A549 (cell line): ENCODE results near the gene PTPRK. TPM values are rescaled to one million over a fixed set of nuclear protein-coding genes. Genes with fewer than 3 reads are reported as not detected.

ENCODE experiments used
- ATAC-seq, 2 experiments: fragments of 200-7000 bp in 1 of 2; fragments of >200 bp in 1 of 2; cut with Nextera tagmentation in 1 of 2; cut with Tn5 transposase in 1 of 2; 3 replicates each; pipeline versions ENCODE4 v1.8.0 to v1.9.1; 2018 to 2020; ENCODE audit warnings: mild to moderate bottlenecking in 1 of 2, moderate library complexity in 1 of 2
- CTCF ChIA-PET: fragments of 300-600 bp; sonication (Branson Sonifier 250); formaldehyde crosslinking; extraction: SDS; loops from one replicate; lab custom pipeline; 2021; ENCODE audit warnings: antibody characterized with exemption, inconsistent platforms; lab: Yijun Ruan, JAX
- POLR2A ChIA-PET: fragments of 350-600 bp; formaldehyde crosslinking; extraction: SDS; loops from one replicate; lab custom pipeline; 2021; ENCODE audit warnings: antibody characterized with exemption, inconsistent platforms; lab: Yijun Ruan, JAX
- DNase-seq, 2 experiments: peaks; one replicate each; pipeline versions ENCODE4 v3.0.0 to v3.0.0-alpha.2; 2011 to 2016; ENCODE audit warnings: low read depth in 1 of 2, low spot score in 1 of 2
- FAIRE-seq: peaks from 2 replicates; lab custom pipeline; 2011; peaks lifted over from hg19 to GRCh38; lab: Jason Lieb, UNC
- H3K27ac ChIP-seq, 2 experiments: fragments of >200 bp; sonication (Bioruptor Twin); formaldehyde crosslinking; 3 replicates each; pipeline ENCODE4 v1.5.1; 2016 to 2017
- H3K4me1 ChIP-seq: fragments of >200 bp; sonication (Bioruptor Twin); formaldehyde crosslinking; 3 replicates; pipeline ENCODE4 v1.6.1; 2016
- H3K4me2 ChIP-seq: fragments of >200 bp; sonication (Bioruptor Twin); formaldehyde crosslinking; 3 replicates; pipeline ENCODE4 v1.6.1; 2016
- H3K4me3 ChIP-seq: fragments of >200 bp; sonication (Bioruptor Twin); formaldehyde crosslinking; 3 replicates; pipeline ENCODE4 v1.5.1; 2016
- H3K9me3 ChIP-seq: fragments of >200 bp; sonication (Bioruptor Twin); formaldehyde crosslinking; 3 replicates; pipeline ENCODE4 v1.6.1; 2016
- CHD2 ChIP-seq: fragments of 150-350 bp; IDR thresholded peaks from 2 replicates; pipeline ENCODE4 v1.6.1; 2014; ENCODE audit warnings: low read length; ENCODE audit not compliant: partially characterized antibody
- FOSB ChIP-seq: fragments of 250-450 bp; sonication (Bioruptor Pico); IDR thresholded peaks from 2 replicates; pipeline ENCODE4 v1.5.0; 2020; ENCODE audit warnings: mild to moderate bottlenecking, moderate library complexity
- FOSL2 ChIP-seq, 2 experiments: fragments of 450-650 bp in 1 of 2; fragments of >200 bp in 1 of 2; sonication (Bioruptor Twin) in 1 of 2; formaldehyde crosslinking; IDR thresholded peaks; 2 replicates each; pipeline versions ENCODE4 v1.5.0 to v1.6.1; 2016 to 2020; ENCODE audit warnings: mild to moderate bottlenecking in 1 of 2, moderate library complexity in 1 of 2
- HDAC2 ChIP-seq: fragments of 200-600 bp; sonication (generic); IDR thresholded peaks from 2 replicates; pipeline ENCODE4 v1.6.1; 2016
- MAFK ChIP-seq: fragments of 450-650 bp; IDR thresholded peaks from 2 replicates; pipeline ENCODE4 v1.6.1; 2014; ENCODE audit not compliant: partially characterized antibody
- MYC ChIP-seq: IDR thresholded peaks from 2 replicates; pipeline ENCODE4 v1.6.1; 2012; ENCODE audit warnings: mild to moderate bottlenecking, inconsistent platforms, low read length, improper control_type of control experiment, borderline replicate concordance
- PBX3 ChIP-seq: IDR thresholded peaks from 2 replicates; pipeline ENCODE4 v1.6.1; 2012
- RAD21 ChIP-seq, 2 experiments: fragments of >200 bp in 1 of 2; sonication (Bioruptor Twin) in 1 of 2; formaldehyde crosslinking in 1 of 2; IDR thresholded peaks in 1 of 2; conservative IDR thresholded peaks in 1 of 2; 2 replicates in 1 of 2; 3 replicates in 1 of 2; pipeline ENCODE4 v1.6.1; 2012 to 2018; ENCODE audit warnings: inconsistent platforms in 1 of 2
- RNF2 ChIP-seq: fragments of 200-600 bp; sonication (generic); IDR thresholded peaks from 2 replicates; pipeline ENCODE4 v1.6.1; 2016; ENCODE audit warnings: low read depth, mild to moderate bottlenecking, antibody characterized with exemption, moderate library complexity, borderline replicate concordance
- SMC3 ChIP-seq: fragments of >200 bp; sonication (Bioruptor Twin); formaldehyde crosslinking; IDR thresholded peaks from 3 replicates; pipeline ENCODE4 v1.6.1; 2018; ENCODE audit warnings: inconsistent platforms
- SREBF2 ChIP-seq: fragments of 450-650 bp; IDR thresholded peaks from 2 replicates; pipeline ENCODE4 v1.6.1; 2014; ENCODE audit warnings: mild to moderate bottlenecking, moderate library complexity
- TP53 ChIP-seq: fragments of 250-450 bp; sonication (Bioruptor Pico); IDR thresholded peaks from 2 replicates; pipeline ENCODE4 v1.5.0; 2021; ENCODE audit warnings: mild to moderate bottlenecking, moderate library complexity
- ZC3H11A ChIP-seq: fragments of 450-650 bp; IDR thresholded peaks from 2 replicates; pipeline ENCODE4 v1.6.1; 2014; ENCODE audit warnings: antibody characterized with exemption, mild to moderate bottlenecking
- WGBS: methylation state at CpG from one replicate; pipeline ENCODE4 v1.1.6; 2017; ENCODE audit errors: missing lambda C conversion rate; 5-methylcytosine and 5-hydroxymethylcytosine counted together
- polyA plus RNA-seq, 4 experiments: library from polyadenylated mRNA; depleted of rRNA in 3 of 4; stranded (reverse); fragments of >200 nt; fragmentation: RNase III in 1 of 4; extraction: RNeasy Plus Mini Kit Qiagen cat#74134 plus additional on column Dnase treatment in 1 of 4; gene quantifications; 2 replicates in 3 of 4; 3 replicates in 1 of 4; pipeline ENCODE4 v1.2.3, GENCODE V29; 2011 to 2017
- TF ChIP-seq, protein P1 (sequence below): IDR thresholded peaks from 2 replicates; pipeline ENCODE4 v1.6.1; 2012

The PTPRK gene
- polyA plus RNA-seq, 2 of the 4 experiments (the other 2 are of a cell fraction): 14.4 to 16.1 TPM

- CTCF ChIA-PET: no interaction called here
- H3K9me3 ChIP-seq: no peaks in the 10 kb centered on the region
- no peak for FAIRE-seq
Observed at GRCh38 chr6:127949251-127949650, 571.1 kb downstream of the PTPRK start.

DNA sequence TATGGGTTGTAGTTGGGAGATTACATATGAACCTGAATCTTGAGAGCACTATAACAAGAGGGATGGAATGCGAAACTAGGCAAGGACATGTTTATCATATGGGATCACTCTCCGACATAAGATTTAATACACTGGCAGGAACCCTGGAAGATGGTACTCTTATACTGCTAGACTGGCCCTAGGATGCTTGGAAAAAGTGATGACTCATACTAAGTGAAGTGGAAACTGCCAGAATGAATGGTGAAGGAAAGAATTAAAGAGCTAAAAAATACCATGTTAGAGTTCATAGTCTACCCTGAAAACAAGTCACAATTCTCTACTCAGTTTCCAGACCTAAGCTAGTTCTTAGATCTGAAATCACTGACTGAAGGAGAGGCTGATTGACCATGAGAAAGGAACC, 574.0 kb downstream of the PTPRK start:
- Histone ChIP-seq H3K27ac (no peak overlapping the region), H3K4me1 (no peaks in the 10 kb centered on the region), H3K4me2 (no peak overlapping the region), H3K4me3 (no peak overlapping the region), H3K9me3 (no peaks in the 10 kb centered on the region)
- CTCF ChIA-PET: no interaction called here
- ATAC-seq: no peak
- POLR2A ChIA-PET: no interaction called here
- no peak for FAIRE-seq
- TF ChIP-seq MAFK (peak; percentile 38), PBX3 (no peak), FOSL2 (IDR thresholded peaks at IDR 0.05) (no peak), FOSL2 (CRISPR knock-in tag; IDR thresholded peaks at IDR 0.05) (0 out of 2 replicates have a peak, but pooled peaks have one; percentile 25)
- 91% methylated on average over 2 of the region's 2 CpGs for WGBS
- no peak for DNase-seq

More at GRCh38 chr6:127949251-127949650, 571.1 kb downstream of the PTPRK start:
- H3K27ac ChIP-seq: no peak overlapping the region
- no peak for ATAC-seq
- TF ChIP-seq TP53 (CRISPR knock-in tag) (no peak), CHD2 (no peak), MYC (no peak)
- WGBS: 24% methylated on average over 3 of the region's 3 CpGs
- no peak overlapping the region for H3K4me3 ChIP-seq
- DNase-seq: no peak
- H3K4me2 ChIP-seq: no peak overlapping the region
- no peaks in the 10 kb centered on the region for H3K4me1 ChIP-seq
- POLR2A ChIA-PET: no interaction called here

DNA sequence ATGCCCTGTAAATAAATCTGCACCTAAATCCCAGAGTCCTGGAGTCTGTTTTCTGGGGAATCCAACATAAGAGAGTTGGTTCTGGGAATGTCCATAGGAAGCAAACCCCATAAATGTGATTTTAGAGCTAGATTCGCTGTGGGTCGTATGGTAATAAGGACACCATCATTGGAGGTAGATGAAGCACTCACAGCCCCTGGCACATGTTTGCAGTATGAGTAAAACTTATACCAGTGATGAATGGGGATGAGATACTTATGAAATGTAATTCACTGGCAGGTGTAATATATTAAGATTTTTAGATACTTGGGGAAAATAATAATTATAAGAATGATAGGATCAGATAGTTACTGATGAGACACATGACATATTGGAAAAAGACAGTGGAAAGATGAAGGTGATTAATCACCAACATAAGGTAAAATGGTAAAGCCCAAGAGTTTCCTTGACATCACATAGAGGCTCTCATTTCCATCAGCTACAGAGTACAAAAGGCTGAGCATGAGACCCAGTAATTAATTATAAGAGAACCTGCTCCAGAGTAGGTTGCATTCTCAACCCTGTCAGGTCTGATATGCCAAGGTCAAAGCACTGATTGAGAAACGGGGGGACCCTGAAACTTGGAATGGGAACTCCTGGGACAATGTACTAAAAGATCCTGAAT, 574.8 kb downstream of the PTPRK start:
- CTCF ChIA-PET: no interaction called here
- POLR2A ChIA-PET: no interaction called here
- H3K4me2 ChIP-seq: no peak overlapping the region

GRCh38 chr6:127941228-127941627, 579.2 kb downstream of the PTPRK start:
- H3K9me3 ChIP-seq: no peaks in the 10 kb centered on the region
- ATAC-seq: no peak
- no peak overlapping the region for H3K4me2 ChIP-seq
- FAIRE-seq: no peak
- H3K27ac ChIP-seq: no peak overlapping the region
- no peak for TF ChIP-seq SMC3
- TF ChIP-seq RNF2: no peak
- TF ChIP-seq FOSL2 (IDR thresholded peaks at IDR 0.05): no peak
- no peak for TF ChIP-seq FOSL2 (CRISPR knock-in tag; IDR thresholded peaks at IDR 0.05)
- TF ChIP-seq SREBF2: no peak
- no peak for TF ChIP-seq HDAC2
- ChIA-PET CTCF (no interaction called here), POLR2A (no interaction called here)
- H3K4me1 ChIP-seq: peaks cover 13% of the 10 kb centered on the region; the same call in 2 of the 3 replicates
- H3K4me3 ChIP-seq: no peak overlapping the region
- WGBS: 88% methylated on average over 5 of the region's 5 CpGs
- no peak for DNase-seq

More for the DNA sequence above, 574.8 kb downstream of the PTPRK start:
- FAIRE-seq (no peak), DNase-seq (no peak), ATAC-seq (no peak)
- 55% methylated on average over 3 of the region's 3 CpGs for WGBS
- no peak overlapping the region for H3K4me3 ChIP-seq
- no peaks in the 10 kb centered on the region for H3K9me3 ChIP-seq
- no peak overlapping the region for H3K27ac ChIP-seq
- TF ChIP-seq ZC3H11A: no peak
- TF ChIP-seq RAD21 (conservative IDR thresholded peaks at IDR 0.05 in 1 of 2, IDR thresholded peaks at IDR 0.05 in 1 of 2): no peak
- no peak for TF ChIP-seq PBX3
- TF ChIP-seq, protein P1, sequence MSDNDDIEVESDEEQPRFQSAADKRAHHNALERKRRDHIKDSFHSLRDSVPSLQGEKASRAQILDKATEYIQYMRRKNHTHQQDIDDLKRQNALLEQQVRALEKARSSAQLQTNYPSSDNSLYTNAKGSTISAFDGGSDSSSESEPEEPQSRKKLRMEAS: no peak
- no peak for TF ChIP-seq FOSB (CRISPR knock-in tag)
- H3K4me1 ChIP-seq: no peaks in the 10 kb centered on the region
